GM20431 (cell line): Measurements from ENCODE around the gene IAH1.
"Not testable (repeated sequence)": the region's sequence is repeated elsewhere in the genome, so short reads cannot be mapped to it uniquely, and the experiment has no call there.

Experiments
- in situ Hi-C: fragments of 300-500 bp; cut with MseI, MboI; formaldehyde crosslinking; loops from one replicate; pipeline ENCODE4 v1.15.0; 2020; ENCODE audit warnings: low sequenced_read_pairs; ENCODE audit not compliant: unreplicated experiment

The IAH1 gene

DNA sequence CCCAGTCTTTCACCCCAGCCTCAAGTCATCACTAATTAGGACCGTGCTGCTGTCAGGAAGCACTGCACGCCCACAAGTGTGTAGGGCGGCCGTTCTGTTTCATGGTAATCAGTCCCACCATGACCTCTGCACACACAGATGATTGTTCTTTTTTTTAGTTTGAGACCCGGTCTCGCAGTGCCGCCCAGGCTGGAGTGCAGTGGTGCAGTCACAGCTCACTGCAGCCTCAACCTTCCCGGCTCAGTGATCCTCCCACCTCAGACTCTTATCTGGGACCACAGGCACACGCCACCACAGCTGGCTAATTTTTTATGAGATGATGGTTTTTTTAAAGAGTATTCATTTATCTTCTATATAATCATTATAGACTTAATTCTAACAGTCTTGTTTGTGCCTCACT, 1.8 kb upstream of the IAH1 start:
- in situ Hi-C loops = no loop called here

DNA sequence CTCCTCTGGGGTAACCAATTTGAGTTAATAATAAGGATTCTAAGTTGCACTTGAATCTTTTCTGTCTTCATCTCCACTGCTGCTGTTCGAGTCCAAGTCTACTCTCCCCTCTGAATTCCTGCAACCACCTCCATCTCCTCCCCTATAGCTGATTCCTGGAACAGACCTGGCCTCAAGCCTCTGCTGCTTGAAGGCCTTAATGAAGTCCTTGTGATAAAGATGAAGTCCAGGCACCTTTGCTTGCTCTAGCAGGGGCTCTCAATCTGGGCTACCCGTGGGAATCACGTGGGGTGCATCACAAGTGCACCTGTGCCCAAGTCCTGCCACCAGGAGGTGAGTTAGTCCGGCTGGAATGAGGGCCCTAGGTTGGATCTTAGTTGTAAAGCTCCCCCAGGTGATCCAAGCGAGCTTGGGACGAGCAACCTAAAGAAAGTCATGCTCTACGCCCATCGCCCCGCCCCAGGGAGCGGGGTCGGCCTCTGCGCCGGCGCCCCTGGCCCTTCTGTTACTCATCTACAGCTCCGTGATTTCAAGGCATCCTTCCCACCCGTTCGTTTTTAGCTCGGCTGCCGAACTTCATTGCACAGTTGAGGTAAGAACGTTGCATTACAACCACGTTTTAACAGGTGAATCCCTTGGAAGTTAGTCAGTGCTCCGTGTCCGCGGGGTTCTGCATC, 905 bp upstream of the IAH1 start:
- in situ Hi-C loops = no loop called here

GRCh38 chr2:9473985-9474360, 378 bp upstream of the IAH1 start:
- in situ Hi-C loops = no loop called here

DNA sequence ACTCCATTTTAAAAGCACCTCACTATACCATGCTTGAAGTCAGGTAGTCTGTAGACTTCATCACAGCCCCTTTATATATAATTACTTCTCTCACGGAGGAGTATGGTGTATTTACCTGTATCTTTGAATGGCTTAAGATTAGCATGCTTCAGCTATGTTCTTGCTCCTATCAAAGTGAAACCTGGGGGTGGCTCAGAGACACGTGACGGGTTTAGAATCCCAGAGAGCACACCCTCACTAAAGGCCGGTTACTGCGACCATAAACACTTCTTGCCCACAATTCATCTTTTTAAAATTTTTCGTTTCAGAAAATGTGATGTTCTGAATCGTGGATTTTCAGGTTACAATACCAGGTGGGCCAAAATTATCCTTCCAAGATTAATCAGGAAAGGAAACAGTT, 3.6 kb downstream of the IAH1 start:
- in situ Hi-C loops = no loop called here

DNA sequence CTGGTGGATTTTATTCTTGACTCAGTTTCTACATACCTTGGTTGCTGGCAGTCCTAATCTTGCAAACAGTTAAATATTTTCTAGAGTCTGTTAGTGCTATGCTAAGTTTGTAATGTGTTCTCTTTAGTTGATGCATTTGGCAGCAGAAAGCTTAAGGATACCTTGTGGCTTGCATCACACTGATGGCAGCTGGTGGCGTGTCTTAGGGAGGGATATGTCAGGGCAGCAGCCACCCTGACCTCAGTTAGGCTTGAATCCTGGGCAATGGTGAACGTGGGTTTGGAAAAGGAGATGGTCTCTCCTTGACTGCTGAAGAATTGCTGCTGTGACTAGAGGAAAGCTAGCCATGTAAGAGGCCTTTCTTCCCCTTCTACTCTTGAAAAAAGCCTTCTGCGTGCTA, 4.2 kb downstream of the IAH1 start:
- in situ Hi-C loops = no loop called here

DNA sequence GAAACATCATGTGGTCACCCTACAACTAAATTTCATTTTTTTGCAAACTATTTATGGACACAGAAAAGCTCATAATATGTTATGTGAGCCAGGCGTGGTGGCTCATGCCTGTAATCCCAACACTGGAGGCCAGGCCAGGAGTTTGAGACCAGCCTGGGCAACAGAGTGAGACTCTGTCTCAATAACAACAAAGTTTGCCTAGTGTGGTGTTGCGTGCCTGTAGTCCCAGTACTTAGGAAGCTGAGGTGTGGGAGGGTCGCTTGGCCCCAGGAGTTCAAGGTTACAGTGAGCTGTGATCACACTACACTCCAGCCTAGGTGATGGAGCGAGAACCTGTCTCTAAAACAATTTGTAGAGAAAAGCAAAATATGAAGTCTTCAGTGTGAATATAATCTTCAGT, 5.8 kb downstream of the IAH1 start:
- in situ Hi-C loops = no loop called here

- in situ Hi-C loops = no loop called here
These were observed 8.8 kb downstream of the IAH1 start for GRCh38 chr2:9483107-9483506.

DNA sequence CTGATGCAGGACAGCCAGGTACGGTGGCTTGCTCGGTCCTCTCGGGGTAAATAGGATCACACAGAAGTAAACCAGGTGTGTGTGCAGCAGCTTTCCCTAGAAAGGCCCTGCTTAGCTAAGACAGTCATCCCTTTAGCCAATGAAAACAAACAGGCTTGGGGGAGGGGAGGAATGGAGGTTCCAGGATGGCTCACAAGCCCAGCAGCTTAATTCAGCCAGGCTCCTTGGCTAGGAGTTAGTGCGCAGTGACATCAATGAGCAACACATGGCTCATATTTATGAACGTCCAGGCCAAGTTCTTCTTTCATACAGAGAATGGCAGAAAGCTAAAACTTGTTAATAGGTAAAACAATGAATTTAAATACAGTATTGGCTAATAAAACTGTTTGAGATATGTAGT, 10.2 kb downstream of the IAH1 start:
- in situ Hi-C loops = no loop called here

DNA sequence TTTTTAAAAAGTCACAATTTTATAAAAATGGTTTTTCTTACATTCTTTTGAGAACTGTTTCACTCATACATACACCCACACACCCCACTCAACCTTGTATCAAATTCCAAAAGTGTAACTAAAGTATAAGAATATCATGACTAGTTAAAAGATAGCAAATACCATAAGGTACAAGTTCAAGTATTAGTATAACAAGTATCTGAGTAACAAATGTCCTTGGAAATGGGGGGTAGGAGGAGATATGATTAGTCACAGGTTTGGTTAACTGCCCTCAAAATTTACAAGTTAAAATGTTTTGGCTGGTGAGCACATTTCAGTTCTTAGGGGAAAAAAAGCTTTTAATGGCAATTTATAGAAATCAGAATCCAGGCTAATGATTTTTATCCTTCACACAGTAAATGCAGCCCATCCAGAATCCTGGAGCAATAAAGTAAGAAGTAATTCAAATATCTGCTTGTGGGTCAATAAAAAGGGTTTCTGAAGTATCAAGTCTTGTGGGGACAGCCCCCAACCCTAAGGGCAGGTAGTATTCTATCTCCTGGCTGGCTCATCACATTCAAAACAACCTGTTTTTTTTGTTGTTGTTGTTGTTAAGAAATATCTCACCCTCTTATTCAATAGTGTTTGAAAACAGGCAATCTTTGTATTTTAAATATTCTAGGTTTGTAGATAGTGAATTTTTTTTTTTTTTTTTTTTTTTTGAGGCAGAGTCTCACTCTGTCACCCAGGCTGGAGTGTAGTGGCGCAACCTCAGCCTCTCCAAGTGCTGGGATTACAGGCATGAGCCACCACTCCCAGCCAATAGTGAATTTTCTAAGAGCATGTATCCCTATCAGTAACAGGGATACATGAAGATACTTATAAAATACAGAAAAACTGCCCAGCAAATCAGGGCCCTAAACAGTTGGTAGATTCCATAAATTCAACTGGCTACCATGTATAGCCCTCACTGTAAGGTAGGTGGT, 14.5 kb downstream of the IAH1 start:
- in situ Hi-C loops = no loop called here

DNA sequence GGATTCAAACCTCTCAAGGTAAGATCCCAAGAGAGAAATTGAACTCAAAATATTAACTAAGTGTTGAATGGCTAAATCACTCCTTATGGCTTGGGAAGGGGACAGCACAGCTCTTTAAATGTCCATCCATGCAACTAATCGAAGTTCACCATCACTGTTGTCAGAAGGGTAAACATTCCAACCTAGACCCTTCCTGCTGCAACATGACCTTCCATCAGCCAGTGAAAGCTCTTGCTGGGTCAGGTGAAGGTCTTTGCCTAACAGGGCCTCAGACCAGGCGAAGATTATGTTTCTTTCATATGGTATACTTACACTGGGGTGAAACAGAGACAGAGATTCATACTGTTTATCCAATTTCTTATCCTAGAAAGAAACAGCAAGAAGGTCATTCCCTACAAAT, 16.4 kb downstream of the IAH1 start:
- in situ Hi-C loops = no loop called here

DNA sequence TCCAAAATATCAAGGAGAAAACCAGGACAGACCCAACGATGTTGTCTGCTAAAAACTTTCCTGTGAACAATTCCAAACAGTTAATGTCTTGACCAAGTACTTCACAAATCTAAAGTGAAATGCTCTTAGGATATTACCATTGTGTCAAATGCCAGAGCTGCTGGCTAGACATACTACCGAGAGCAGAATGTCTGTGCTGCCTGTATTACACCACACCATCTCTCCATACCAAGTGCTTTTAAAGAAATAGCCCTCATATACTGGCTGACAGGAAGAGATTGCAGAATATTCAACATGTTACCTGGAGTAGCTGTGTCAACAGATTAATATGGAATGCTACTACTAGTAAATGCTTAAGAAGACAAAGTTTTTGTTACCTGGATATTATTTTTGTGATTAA, 18.6 kb downstream of the IAH1 start:
- in situ Hi-C loops = no loop called here

- in situ Hi-C loops = no loop called here
These were observed 19.1 kb downstream of the IAH1 start for GRCh38 chr2:9493478-9493877.

DNA sequence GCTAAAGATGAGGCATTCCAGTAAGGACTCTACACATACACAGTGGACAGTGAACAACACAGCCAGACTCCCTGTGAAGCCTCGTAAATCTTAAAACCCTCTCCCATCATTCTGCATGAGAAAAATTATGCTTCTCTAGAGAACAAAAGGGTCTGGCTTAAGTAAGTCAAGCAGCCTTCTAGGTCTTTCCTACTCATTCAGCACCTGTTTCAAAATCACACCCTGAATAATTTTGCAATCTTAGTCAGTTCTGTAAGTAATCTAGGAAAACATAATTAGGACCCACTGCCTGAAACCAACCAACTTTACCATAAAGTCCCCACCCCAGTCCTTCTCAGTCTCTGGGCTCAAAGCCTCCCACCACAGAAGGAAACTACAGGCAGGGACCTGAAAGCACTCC, 19.7 kb downstream of the IAH1 start:
- in situ Hi-C loops = no loop called here

- in situ Hi-C loops = no loop called here
These were observed 22.7 kb downstream of the IAH1 start for GRCh38 chr2:9497017-9497416.

DNA sequence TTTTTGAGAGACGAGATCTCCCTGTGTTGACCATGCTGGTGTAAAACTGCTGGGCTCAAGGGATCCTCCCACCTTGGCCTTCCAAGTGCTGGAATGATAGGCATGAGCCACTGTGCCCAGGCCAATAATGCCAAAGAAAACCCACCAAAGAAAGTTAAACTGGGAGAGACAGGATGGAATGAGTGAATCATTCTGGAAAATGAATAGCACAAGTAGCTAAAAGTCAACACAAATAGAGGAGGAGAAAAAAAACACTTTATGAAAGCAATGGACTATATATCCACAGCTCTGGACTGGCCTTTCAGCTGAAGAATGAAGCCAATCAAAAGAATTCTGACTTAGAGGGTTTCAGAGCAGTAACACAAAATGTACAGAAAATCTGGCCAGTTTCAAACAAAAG, 23.9 kb downstream of the IAH1 start:
- in situ Hi-C loops = no loop called here

GRCh38 chr2:9508931-9509330, 34.6 kb downstream of the IAH1 start:
- in situ Hi-C loops = no loop called here

DNA sequence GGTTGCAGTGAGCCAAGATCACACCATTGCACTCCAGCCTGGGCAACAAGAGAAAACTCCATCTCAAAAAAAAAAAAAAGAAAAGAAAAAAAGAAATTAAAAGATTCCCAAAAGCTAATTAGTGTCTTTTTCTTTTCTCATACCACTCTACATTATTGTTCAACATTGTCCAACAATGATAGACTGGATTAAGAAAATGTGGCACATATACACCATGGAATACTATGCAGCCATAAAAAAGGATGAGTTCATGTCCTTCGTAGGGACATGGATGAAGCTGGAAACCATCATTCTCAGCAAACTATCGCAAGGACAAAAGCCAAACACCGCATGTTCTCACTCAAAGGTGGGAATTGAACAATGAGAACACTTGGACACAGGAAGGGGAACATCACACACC, 39.6 kb downstream of the IAH1 start:
- in situ Hi-C loops = not testable (repeated sequence)

DNA sequence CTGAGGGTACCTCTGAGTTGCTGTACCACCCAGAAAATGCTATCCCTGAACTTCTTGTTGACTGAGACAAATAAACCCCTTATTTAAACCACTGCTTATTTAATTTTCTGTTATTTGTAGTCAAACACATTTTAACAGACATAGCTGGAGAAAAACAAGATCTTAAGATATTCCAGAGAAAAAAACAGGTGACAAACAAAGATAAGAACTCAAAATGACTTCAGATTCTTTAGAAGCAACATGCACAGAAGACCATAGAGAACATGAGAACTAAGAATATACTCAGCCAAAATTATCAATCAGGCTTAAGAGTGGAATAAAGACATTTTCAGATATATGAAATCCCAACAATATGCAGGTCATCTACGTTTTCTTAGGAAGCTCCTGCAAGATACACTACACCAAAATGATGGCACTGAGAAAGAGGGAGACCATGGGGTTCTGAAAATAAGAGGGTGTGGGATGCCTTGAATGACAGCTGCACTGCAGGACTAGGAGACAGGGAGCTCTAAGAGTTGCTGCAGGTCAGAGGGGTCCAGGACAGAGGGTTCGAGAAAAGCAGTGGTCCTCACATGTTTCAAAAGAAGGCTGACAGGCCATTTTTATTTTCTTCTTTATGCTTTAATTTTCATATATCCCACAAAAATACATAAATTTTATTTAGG, 42.9 kb downstream of the IAH1 start:
- in situ Hi-C loops = no loop called here

- in situ Hi-C loops = no loop called here
These were observed 43.8 kb downstream of the IAH1 start for GRCh38 chr2:9518163-9518562.

DNA sequence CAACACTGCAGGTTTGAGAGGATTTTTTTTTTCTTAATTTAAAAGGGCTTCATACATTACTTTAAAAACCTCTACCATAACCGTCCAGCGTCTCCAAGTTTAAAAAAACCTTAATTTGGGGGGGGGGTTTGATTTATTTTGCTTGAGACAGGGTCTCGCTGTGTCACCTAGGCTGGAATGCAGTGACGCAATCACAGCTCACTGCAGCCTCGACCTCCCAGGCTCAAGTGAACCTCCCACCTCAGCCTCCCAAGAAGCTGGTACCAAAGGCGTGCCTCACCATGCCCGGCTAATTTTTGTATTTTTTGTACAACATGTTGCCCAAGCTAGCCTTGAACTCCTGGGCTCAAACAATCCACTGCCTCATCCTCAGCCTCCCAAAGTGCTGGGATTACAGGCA, 44.4 kb downstream of the IAH1 start:
- in situ Hi-C loops = no loop called here

- in situ Hi-C loops = no loop called here
These were observed 44.9 kb downstream of the IAH1 start for GRCh38 chr2:9519250-9519649.
